Stimulated activated CD8-positive, alpha-beta memory T cell treated with anti-CD3 and anti-CD28 coated beads, Interleukin-7, amount 100 ng/mL, for 1 hour (primary cell): ENCODE measurements around the gene L1CAM.

Experiments
- DNase-seq, 2 donors: peaks; one replicate each; pipeline ENCODE4 v3.0.0-alpha.2; 2020; ENCODE audit warnings: low read depth in 2 of 2

Gene L1CAM

GRCh38 chrX:153922932-153923857, 37.2 kb upstream of the L1CAM start:
- DNase-seq: no peak

GRCh38 chrX:153921511-153922446, 35.8 kb upstream of the L1CAM start:
- no peak for DNase-seq

DNA sequence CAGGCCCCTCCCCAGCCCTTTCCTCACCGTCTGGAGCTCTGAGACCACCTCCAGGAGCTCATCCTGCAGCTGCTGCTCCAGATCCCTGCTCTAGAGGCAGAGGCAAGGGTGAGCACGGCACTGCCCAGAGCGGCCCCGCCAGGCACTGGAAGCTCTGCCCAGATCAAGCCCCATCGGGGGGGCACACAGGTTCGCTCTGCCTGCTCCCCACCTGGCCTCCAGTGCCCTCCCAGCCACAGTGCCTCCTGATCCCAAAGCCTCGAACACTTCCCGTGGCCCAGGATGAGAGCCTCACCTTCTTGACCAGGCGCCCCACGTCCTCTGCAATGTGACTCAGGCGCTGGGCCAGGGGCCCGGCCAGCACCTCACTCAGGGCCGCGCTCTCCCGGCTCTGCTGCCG, 35.1 kb upstream of the L1CAM start:
- no peak for DNase-seq

GRCh38 chrX:153920546-153920945, 34.6 kb upstream of the L1CAM start:
- no peak for DNase-seq

DNA sequence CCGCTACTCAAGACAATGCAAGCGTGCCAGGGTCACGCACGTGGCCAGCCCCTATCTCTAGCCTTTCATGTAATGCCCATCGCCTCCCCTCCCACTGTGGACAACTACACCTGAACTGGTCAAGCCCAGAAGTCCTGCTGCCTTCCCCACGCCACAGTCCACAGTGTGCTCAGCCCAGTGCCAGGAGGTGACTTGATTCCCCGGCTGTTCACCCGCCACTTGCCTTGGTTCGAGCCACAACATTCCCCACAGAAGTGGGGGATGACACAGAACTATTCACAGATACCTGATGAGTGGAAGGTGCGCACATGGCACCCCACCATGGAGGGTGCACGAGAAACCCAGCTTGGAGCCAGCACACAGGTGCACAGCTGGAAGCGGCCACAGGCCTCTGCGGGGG, 33.3 kb upstream of the L1CAM start:
- DNase-seq: no peak

DNA sequence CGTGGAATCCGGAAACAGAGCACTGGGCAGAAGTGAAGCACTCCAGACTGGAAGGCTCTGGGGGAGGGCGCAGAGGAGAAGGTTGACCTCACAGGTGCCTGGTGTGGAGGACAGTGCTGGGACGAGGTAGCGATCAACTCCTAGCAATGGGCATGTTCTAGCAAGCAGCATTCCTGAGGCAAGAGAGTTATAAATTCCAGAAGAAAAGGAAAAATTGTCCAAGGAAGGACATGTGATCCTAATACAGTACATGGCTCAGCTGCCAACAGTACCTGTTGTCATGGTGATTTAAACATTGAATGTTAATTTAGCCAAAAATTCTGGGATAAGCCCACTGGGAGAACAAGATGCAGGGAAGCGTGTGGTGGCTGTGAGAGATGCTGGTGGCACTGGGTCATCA, 31.9 kb upstream of the L1CAM start:
- DNase-seq: no peak

DNA sequence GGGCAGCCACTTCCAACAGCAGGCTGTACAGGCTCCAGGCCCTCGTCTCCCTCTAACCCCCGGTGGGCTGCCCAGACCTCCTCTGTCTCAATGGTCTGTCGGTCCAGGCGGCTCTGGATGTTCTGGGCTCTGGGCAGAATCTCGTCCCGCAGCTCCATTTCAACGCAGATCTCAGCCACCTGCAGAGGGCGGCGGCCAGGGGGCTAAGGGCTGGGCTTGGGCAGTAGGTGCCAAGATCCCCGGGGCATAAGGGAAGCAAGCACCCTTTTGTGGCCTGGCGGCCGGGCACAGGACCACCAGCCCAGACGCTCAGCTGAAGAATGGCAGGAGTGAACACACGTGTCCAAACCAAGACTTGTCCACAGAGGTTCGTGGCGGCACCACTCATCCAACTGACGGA, 27.7 kb upstream of the L1CAM start:
- no peak for DNase-seq

GRCh38 chrX:153913211-153913610, 27.2 kb upstream of the L1CAM start:
- DNase-seq: no peak

DNA sequence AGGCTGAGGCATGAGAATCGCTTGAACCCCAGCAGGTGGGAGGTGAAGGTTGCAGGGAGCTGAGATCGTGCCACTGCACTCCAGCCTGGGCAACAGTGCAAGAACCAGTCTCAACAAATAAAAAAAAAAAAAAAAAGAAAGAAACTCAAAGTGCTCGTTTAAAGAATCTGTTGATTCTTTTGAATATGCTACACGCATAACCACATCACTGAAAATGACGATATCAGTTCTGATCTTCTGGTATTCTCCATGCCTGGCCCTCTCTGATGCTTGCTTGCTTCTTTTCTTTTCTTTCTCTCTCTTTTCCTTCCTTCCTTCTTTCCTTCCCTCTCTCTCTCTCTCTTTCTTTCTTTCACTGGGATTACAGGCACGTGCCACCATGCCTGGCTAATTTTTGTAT, 25.8 kb upstream of the L1CAM start:
- DNase-seq: no peak

- DNase-seq: no peak
These were observed 24.5 kb upstream of the L1CAM start for GRCh38 chrX:153910446-153910845.

- DNase-seq: no peak
These were observed 24.0 kb upstream of the L1CAM start for GRCh38 chrX:153909980-153910360.

- no peak for DNase-seq
These were observed 23.3 kb upstream of the L1CAM start for GRCh38 chrX:153909024-153909979.

DNA sequence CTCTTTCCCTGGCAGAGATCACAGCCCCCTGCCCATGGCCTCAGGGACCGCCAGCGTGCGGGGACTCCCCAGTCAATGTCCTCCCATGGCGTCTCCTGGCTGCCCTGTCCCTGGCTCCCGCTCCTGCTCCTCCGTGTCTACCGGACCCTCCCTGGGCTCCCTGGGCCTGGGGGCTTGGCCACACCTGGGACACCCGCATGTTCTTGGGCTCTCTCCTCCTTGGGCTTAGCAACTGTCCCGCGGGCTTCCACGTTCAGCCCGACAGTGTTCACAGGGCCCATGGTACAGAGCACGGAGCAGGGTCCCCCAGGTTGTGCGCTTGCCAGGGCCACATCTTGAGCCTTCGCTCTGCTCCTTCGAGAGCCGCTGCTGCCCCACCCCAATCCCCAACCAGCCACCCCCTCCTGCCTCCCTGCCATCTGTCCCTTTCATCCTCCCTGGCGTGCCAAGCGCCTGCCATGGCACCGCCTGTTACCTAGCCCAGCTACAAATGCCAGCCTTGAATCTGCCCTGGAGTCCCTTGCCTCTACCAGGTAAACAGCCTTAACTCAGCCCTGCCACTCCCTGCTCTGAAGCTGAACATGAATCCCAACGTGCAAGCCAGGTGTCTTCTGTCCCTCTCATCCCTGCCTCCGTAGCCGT, 22.4 kb upstream of the L1CAM start:
- DNase-seq: no peak

GRCh38 chrX:153907456-153907855, 21.5 kb upstream of the L1CAM start:
- DNase-seq: no peak

- DNase-seq: no peak
These were observed 20.3 kb upstream of the L1CAM start for GRCh38 chrX:153906126-153906917.

- no peak for DNase-seq
These were observed 19.6 kb upstream of the L1CAM start for GRCh38 chrX:153905481-153906095.

DNA sequence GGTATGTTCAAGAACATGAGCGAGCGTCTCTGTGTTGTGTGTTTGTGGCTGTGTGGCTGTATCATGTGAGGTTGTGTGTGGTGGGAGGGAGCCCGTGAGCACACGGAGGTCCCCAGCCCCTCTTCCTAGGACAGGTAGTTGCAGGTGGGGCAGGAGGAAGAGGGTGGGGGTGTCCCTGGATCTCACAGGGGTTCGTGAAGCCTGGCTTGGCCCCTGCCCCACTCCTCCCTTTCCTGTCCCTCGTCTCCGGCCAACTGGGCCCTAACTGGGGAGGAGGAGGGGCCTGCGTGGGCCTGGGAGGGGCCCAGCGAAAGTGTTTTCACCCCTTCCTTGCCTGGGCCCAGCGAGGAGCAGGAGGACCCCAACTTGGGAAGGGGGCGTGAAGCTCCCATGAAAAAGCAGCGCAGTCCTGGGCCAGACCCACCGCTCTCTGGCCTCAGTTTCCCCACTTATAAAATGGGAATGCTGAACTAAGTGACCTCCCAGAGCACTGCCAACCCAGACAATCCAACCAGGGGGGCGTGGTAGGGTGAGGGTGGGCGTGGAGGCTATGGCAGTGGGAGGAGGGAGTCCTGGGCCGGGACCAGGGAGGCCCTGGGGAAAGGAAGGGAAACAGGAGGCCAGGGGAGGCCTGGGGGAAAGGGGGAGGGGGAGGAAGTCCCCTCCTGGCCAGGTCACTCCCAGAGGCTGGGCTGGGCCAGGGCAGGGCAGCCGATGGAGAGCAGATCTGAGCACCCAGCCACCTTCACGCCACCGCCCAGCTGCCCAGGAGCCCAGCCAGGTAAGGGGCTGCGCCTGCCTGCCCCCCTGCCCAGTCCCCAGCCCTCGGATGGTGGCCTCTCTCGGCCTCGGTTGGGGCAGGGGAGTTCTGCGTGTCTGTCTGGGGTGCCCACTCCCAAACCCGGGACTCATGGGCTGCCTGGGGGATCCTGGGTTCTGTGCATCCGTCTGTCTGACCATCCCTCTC, 18.3 kb upstream of the L1CAM start, which contains the start of gene AVPR2:
TSS of gene AVPR2 (plus strand) at position 683 of the 967 bp plus-strand sequence. CDS start 473 bp downstream, outside the sequence.
- DNase-seq: no peak

DNA sequence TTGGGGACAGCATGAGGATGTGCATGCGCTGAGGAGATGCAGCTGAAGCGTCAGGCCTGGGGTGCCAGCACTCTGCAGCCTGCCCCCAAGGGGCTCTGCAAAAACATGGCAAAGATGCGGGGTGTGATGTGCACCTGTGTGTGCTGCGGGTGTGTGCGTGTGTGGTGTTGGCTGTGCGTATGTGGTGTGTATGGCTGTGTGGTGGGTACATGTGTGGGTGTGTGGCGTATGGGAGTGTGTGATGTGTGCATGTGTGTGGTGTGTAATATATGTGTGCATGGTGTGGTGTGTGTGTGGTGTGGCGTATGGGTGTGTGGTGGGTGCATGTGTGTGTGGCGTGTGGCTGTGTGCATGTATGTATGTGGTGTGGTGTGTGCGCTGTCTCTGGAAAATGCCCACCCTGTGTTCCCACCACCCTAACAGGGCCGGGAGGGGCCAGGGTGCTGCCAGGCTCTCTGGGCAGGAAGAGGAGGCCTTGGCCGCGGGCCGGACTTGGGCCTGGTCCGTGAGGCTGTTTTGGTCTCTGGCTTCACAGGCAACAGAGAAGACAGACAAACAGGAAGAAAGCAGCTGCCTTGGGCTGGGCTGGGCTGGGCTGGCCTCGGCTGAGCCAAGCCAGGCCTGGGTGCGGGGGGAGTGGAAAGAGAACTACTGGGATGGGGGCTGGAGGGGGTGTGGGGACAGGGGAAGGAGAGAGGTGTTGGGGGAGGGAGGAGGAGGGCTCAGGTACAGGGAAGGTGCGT, 17.4 kb upstream of the L1CAM start:
- no peak for DNase-seq
